ENCODE results near the gene ERVW-1.

Gene ERVW-1

DNA sequence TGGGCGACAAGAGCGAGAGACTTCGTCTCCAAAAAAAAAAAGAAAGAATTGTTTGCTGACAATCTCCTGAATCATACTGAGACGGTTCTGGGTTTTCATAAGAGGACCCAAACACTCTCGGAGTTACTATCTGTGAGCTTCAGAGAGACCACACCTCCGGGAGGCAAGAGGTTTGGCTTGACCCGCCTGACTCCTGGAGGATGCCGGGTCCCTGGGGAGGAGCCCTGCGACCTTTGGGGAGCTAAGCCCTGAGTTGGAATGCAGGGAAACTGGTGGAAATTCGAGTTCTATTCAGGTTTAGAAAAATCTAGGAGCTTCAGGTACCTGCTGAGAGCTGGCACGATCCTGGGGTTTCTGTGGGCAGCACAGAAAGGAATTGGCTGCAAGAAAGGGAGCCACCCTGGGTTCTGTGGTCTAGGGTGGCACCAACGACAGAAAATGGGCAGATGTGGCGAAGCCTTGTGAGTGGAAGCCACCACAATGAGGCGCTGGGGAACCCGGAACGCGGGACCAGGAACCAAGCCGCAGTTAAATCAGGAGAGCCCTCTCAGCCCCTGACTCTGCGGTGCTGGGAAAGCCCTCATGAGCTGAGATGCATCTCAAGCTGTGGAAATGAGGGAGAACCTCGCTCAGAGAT, 52.3 kb downstream of the ERVW-1 start:
- DNase-seq (ENCODE audit: low read depth in 2 of 2): no peak

DNA sequence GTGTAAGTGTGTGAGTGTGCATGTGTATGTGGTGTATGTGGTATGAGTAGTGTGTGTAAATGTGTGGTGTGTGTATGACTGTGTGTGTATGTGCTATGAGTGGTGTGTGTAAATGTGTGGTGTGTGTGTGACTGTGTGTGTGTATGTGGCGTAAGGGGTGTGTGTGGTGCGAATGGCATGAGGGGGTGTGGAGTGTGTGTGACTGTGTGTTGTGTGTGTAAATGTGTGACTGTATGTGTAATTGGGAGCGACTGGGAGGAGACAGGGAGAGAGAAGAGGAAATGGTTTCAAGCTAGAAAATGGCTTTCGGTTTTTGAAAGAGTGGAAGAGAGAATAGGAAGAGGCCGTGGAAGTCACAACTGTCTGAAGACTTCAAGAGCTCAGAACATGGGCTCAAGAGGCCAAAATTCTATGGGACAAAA, 54.0 kb downstream of the ERVW-1 start:
- DNase-seq (ENCODE audit: low read depth in 2 of 2): no peak

DNA sequence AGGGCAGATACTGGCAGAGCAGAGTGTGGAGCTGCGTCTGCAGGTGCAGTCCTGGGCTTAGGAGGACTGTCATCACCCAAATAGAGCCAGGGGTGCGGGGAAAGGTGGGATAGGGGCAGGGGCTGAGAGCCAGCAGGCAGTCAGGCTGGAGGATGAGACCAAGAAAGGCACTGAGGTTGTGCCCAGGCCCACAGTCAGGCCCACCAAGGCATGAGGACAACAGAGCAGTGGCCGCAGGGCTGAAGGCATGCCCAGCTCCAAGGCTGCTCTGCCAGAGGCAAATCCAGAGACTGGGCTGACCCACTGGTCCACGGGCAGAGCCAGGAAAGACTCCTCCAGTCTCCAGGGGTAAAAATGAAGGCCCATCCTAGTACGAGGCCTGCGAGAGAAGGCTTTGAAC, 54.8 kb downstream of the ERVW-1 start:
- no peak for DNase-seq (ENCODE audit: low read depth in 2 of 2)

DNA sequence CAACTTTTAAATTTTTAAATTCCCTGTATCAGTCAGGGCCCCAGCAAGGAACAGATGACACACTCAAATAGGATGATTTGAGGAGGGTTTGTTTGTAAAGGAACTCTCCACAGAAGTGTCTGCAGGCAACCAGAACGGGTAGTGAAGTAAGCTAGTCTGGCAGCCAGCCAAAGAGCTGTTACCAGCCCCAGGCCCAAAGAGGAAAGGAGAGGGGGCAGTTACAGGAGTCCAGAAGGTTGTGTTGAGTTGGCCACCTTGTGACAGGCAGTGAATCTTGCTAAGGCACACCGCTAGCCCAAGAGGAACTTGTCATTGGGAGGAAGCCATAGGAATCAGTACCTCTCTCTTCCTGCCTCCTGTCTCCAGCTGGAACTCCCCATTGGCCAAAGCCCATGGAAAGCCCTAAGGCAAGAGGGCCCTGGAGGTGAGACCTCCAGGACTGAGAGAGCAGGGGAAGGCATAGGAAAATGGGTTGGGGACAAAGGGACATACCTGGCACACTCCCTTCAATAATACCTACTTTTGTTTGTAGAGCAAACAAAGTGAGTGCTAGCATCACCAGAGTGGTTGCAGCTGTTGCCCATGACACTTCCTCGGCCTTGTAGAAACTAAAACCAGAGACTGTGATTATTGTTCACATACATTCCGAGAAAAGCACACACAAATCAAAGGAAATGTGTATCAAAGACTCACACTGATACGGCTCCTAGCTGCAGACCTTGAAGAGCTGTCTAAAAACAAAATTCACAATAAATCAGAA, 55.9 kb downstream of the ERVW-1 start:
- no peak for DNase-seq (ENCODE audit: low read depth in 2 of 2)

Data from stimulated activated CD4-positive, alpha-beta T cell treated with anti-CD3 and anti-CD28 coated beads, Interleukin-12 subunit alpha, Interleukin-12 subunit beta, amount 100 ng/mL, for 24 hours (primary cell).